CD4-positive, alpha-beta T cell (primary cell): Measurements from ENCODE around the gene MYO1D. TPM values are rescaled to one million over a fixed set of nuclear protein-coding genes. Genes with fewer than 3 reads are reported as not detected.
"Not testable (repeated sequence)": the region's sequence is repeated elsewhere in the genome, so short reads cannot be mapped to it uniquely, and the experiment has no call there.

Source experiments
- ATAC-seq: fragments of 200-7000 bp; cut with Tn5 transposase; one replicate; pipeline ENCODE4 v1.10.0; 2022; ENCODE audit warnings: mild to moderate bottlenecking; ENCODE audit not compliant: poor library complexity
- CTCF ChIA-PET: fragments of 350-600 bp; sonication (Branson Sonifier 250); formaldehyde crosslinking; loops from one replicate; lab custom pipeline; 2021; ENCODE audit warnings: antibody characterized with exemption, inconsistent platforms; lab: Charles Lee
- POLR2A ChIA-PET: fragments of 350-600 bp; sonication (Branson Sonifier 250); formaldehyde crosslinking; loops from one replicate; lab custom pipeline; 2021; ENCODE audit warnings: antibody characterized with exemption, inconsistent platforms; lab: Charles Lee
- DNase-seq, 14 experiments: peaks; one replicate each; pipeline ENCODE4 v3.0.0-alpha.2; 2013 to 2020; ENCODE audit warnings: mixed read lengths in 2 of 14
- H3K27ac ChIP-seq, 2 donors: one replicate each; pipeline versions ENCODE4 v1.5.1 to v1.7.0; 2013; ENCODE audit warnings: low read length in 2 of 2, low read depth in 1 of 2, mild to moderate bottlenecking in 1 of 2
- H3K27me3 ChIP-seq, 2 experiments: 1 replicate in 1 of 2; 2 replicates in 1 of 2; pipeline versions ENCODE4 v1.6.1 to v1.7.0; 2013; ENCODE audit warnings: low read length in 2 of 2, control low read depth in 1 of 2, mild to moderate bottlenecking in 1 of 2, moderate library complexity in 1 of 2; ENCODE audit not compliant: insufficient read depth in 2 of 2, control insufficient read depth in 1 of 2
- H3K36me3 ChIP-seq: one replicate; pipeline ENCODE4 v1.6.1; 2013; ENCODE audit warnings: low read length, control low read depth; ENCODE audit not compliant: insufficient read depth
- H3K4me1 ChIP-seq: one replicate; pipeline ENCODE4 v1.6.1; 2013; ENCODE audit warnings: low read length, control low read depth; ENCODE audit not compliant: insufficient read depth
- H3K4me3 ChIP-seq: one replicate; pipeline ENCODE4 v1.5.1; 2013; ENCODE audit warnings: mild to moderate bottlenecking, low read length, moderate library complexity
- H3K9me3 ChIP-seq, 2 experiments: 1 replicate in 1 of 2; 2 replicates in 1 of 2; pipeline versions ENCODE4 v1.6.1 to v1.7.0; 2013; ENCODE audit warnings: low read length in 2 of 2, mild to moderate bottlenecking in 2 of 2, control low read depth in 1 of 2, moderate library complexity in 1 of 2; ENCODE audit not compliant: control insufficient read depth in 1 of 2, insufficient read depth in 1 of 2
- H3K27ac Mint-ChIP-seq: one replicate; pipeline ENCODE4 v1.8.0; 2020; ENCODE audit warnings: mixed read lengths
- H3K27me3 Mint-ChIP-seq: one replicate; pipeline ENCODE4 v1.8.0; 2021; ENCODE audit warnings: mixed read lengths
- H3K36me3 Mint-ChIP-seq: one replicate; pipeline ENCODE4 v1.8.0; 2021; ENCODE audit warnings: low read depth, mixed read lengths
- H3K4me1 Mint-ChIP-seq: one replicate; pipeline ENCODE4 v1.8.0; 2021; ENCODE audit warnings: low read depth, mixed read lengths
- H3K4me3 Mint-ChIP-seq: one replicate; pipeline ENCODE4 v1.8.0; 2020; ENCODE audit warnings: mild to moderate bottlenecking, mixed read lengths
- H3K9me3 Mint-ChIP-seq: one replicate; pipeline ENCODE4 v1.8.0; 2020; ENCODE audit warnings: mixed read lengths
- intact Hi-C, 2 experiments: fragments of 100-400 bp; cut with DNase I in 1 of 2; cut with micrococcal nuclease in 1 of 2; formaldehyde crosslinking; loops; one replicate each; pipeline versions ENCODE4 v1.15.1 to v1.9.0; 2023 to 2025; cut with DNase I, micrococcal nuclease
- total RNA-seq, 174 experiments: library from RNA in 2 of 174; stranded (reverse) in 2 of 174; gene quantifications; one replicate each; pipeline ENCODE4 v1.2.3 and lab custom pipeline; 2021 to 2026
- TF ChIP-seq, protein P1 (sequence below): fragments of 200-600 bp; IDR thresholded peaks from one replicate; pipeline ENCODE4 v1.8.0; 2022; ENCODE audit warnings: antibody characterized with exemption, mild to moderate bottlenecking

MYO1D gene
- total RNA-seq, 2 experiments from 2014 or later: 5.8 to 6.4 TPM

DNA sequence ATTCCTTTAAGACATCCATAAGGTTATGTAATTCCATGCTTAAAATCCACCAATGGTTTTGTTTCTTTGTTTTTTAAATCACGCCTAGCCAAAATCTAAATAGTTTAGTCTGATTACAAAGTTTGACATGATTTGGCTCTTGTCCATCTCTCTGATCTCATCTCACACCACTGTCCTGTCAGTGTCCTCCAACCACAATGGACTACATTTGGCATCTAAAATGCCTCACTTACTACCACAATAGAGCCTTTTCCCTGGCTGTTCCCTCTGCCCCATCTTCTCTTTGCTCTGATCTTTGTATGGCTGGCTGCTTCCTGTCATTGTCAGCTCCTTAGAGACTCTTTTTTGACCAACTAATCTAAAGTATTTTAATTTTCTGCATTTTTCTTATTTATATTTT lies 157.2 kb downstream of the MYO1D start:
- ATAC-seq (no peak), DNase-seq (no peak)
- H3K4me1 ChIP-seq: no peaks in the 10 kb centered on the region
- no peaks in the 10 kb centered on the region for H3K27me3 ChIP-seq
- CTCF ChIA-PET: no interaction called here
- no peaks in the 10 kb centered on the region for H3K36me3 ChIP-seq
- no peaks in the 10 kb centered on the region for H3K4me1 Mint-ChIP-seq
- no peak overlapping the region for H3K27ac ChIP-seq
- intact Hi-C loops: no loop called here
- TF ChIP-seq, protein P1, sequence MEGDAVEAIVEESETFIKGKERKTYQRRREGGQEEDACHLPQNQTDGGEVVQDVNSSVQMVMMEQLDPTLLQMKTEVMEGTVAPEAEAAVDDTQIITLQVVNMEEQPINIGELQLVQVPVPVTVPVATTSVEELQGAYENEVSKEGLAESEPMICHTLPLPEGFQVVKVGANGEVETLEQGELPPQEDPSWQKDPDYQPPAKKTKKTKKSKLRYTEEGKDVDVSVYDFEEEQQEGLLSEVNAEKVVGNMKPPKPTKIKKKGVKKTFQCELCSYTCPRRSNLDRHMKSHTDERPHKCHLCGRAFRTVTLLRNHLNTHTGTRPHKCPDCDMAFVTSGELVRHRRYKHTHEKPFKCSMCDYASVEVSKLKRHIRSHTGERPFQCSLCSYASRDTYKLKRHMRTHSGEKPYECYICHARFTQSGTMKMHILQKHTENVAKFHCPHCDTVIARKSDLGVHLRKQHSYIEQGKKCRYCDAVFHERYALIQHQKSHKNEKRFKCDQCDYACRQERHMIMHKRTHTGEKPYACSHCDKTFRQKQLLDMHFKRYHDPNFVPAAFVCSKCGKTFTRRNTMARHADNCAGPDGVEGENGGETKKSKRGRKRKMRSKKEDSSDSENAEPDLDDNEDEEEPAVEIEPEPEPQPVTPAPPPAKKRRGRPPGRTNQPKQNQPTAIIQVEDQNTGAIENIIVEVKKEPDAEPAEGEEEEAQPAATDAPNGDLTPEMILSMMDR: no peak
- H3K4me3 Mint-ChIP-seq: no peak overlapping the region
- H3K4me3 ChIP-seq: no peak overlapping the region
- POLR2A ChIA-PET: no interaction called here
- no peaks in the 10 kb centered on the region for H3K9me3 Mint-ChIP-seq
- no peaks in the 10 kb centered on the region for H3K9me3 ChIP-seq
- no peak overlapping the region for H3K27ac Mint-ChIP-seq
- H3K27me3 Mint-ChIP-seq: no peaks in the 10 kb centered on the region
- H3K36me3 Mint-ChIP-seq: peaks cover 17% of the 10 kb centered on the region

DNA sequence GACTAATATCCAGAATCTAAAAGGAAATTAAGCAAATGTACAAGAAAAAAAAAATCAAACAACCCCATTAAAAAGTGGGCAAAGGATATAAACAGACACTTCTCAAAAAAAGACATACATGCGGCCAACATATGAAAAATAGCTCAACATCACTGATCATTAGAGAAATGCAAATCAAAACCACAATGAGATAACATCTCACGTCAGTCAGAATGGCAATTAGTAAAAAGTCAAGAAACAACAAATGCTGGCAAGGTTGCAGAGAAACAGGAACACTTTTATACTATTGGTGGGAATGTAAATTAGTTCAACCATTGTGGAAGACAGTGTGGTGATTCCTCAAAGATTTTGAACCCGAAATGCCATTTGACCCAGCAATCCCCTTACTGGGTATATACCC lies 162.0 kb downstream of the MYO1D start:
- CTCF ChIA-PET: not testable (repeated sequence)

DNA sequence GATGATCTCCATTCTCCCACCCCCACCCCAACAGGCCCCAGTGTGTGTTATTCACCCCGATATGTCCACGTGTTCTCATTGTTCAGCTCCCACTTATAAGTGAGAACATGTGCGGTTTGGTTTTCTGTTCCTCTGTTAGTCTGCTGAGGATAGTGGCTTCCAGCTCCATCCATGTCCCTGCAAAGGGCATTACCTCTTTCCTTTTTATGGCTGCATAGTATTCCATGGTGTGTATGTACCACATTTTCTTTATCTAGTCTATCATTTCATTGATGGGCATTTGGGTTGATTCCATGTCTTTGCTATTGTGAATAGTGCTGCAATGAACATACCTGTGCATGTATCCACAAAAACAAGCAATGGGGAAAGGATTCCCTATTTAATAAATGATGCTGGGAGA lies 162.7 kb downstream of the MYO1D start:
- DNase-seq, H3K4me1 ChIP-seq, intact Hi-C loops, POLR2A ChIA-PET, H3K4me3 ChIP-seq, H3K36me3 ChIP-seq, H3K4me3 Mint-ChIP-seq, H3K36me3 Mint-ChIP-seq, H3K27ac ChIP-seq, H3K27ac Mint-ChIP-seq, H3K9me3 ChIP-seq, H3K9me3 Mint-ChIP-seq, ATAC-seq, H3K4me1 Mint-ChIP-seq, H3K27me3 Mint-ChIP-seq, H3K27me3 ChIP-seq: not testable (repeated sequence)
- CTCF ChIA-PET: interaction anchor here (1.8 kb wide), 1 partner anchor 8 kb away, joined by 3 read pairs; no protein-coding TSS in a partner anchor

More for the DNA sequence above, 162.0 kb downstream of the MYO1D start:
- ATAC-seq, H3K4me3 ChIP-seq, H3K4me1 ChIP-seq, H3K27ac ChIP-seq, DNase-seq, H3K4me1 Mint-ChIP-seq, H3K9me3 ChIP-seq, H3K36me3 ChIP-seq, intact Hi-C loops, H3K36me3 Mint-ChIP-seq, H3K27me3 ChIP-seq, H3K27ac Mint-ChIP-seq, H3K4me3 Mint-ChIP-seq, H3K27me3 Mint-ChIP-seq, H3K9me3 Mint-ChIP-seq, POLR2A ChIA-PET: not testable (repeated sequence)

DNA sequence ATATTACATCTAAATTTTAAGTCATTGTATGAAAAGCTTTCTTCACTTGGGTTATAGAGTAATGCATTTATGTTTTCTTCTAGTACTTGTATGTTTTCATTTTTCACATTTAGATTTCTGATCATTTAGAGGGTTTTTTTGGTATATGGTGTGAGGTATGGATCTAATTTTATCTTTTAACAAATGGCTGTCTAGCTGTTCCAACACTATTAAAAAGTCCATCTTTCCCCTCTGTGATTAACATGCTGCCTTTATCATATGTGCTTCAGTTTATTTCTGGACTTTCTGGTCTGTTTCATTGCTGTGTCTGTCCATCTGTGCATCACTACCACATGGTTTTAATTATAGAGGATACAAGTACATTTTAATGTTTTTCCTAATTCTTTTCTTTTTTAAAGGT lies 163.8 kb downstream of the MYO1D start:
- Histone ChIP-seq H3K27ac (no peak overlapping the region), H3K4me1 (no peaks in the 10 kb centered on the region), H3K9me3 (no peaks in the 10 kb centered on the region), H3K27me3 (no peaks in the 10 kb centered on the region), H3K36me3 (no peaks in the 10 kb centered on the region), H3K4me3 (no peak overlapping the region)
- Mint-ChIP-seq H3K4me1 (no peaks in the 10 kb centered on the region), H3K27me3 (no peaks in the 10 kb centered on the region), H3K9me3 (no peaks in the 10 kb centered on the region), H3K4me3 (no peak overlapping the region), H3K36me3 (peaks cover 8% of the 10 kb centered on the region), H3K27ac (no peak overlapping the region)
- DNase-seq: no peak
- TF ChIP-seq, protein P1: no peak
- ATAC-seq: no peak
- POLR2A ChIA-PET: no interaction called here
- CTCF ChIA-PET: interaction anchor here (1.8 kb wide), 1 partner anchor 9 kb away, joined by 3 read pairs; no protein-coding TSS in a partner anchor
- intact Hi-C loops: no loop called here
